IMR-90 (cell line): ENCODE measurements around the gene FUT2. TPM values are rescaled to one million over a fixed set of nuclear protein-coding genes. Genes with fewer than 3 reads are reported as not detected.

Source experiments
- ATAC-seq: fragments of 200-7000 bp; cut with Tn5 transposase; 2 replicates; pipeline ENCODE4 v1.9.1; 2020; ENCODE audit warnings: low read depth, mild to moderate bottlenecking, moderate library complexity
- BruUV-seq: library from RNA; stranded (reverse); fragments of 400-500 nt; replicated peaks from 2 replicates; lab custom pipeline; 2021; lab: Mats Ljungman, UMichigan
- CTCF ChIA-PET: fragments of 300-600 bp; formaldehyde crosslinking; extraction: SDS; loops from one replicate; lab custom pipeline; 2021; ENCODE audit warnings: antibody characterized with exemption; lab: Yijun Ruan, JAX
- POLR2A ChIA-PET: fragments of 300-600 bp; sonication (Branson Sonifier 250); formaldehyde crosslinking; loops from one replicate; lab custom pipeline; 2022; ENCODE audit warnings: antibody characterized with exemption; ENCODE audit not compliant: unreplicated experiment; lab: Charles Lee
- DNase-seq: peaks from one replicate; pipeline ENCODE4 v3.0.0; 2013
- H2AFZ ChIP-seq: replicated peaks from 2 replicates; pipeline ENCODE3; 2013; ENCODE audit warnings: low read length, mild to moderate bottlenecking; ENCODE audit not compliant: poor library complexity
- H2AK5ac ChIP-seq: 2 replicates; pipeline ENCODE4 v1.6.1; 2013; ENCODE audit warnings: low read depth, low read length, inconsistent platforms
- H2AK9ac ChIP-seq: replicated peaks from 2 replicates; pipeline ENCODE3; 2013; ENCODE audit warnings: mild to moderate bottlenecking, low read depth, low read length, moderate library complexity; ENCODE audit not compliant: poor library complexity
- H2BK120ac ChIP-seq: 2 replicates; pipeline ENCODE4 v1.6.1; 2013; ENCODE audit warnings: low read depth, low read length, inconsistent platforms
- H2BK15ac ChIP-seq: 3 replicates; pipeline ENCODE4 v1.6.1; 2013; ENCODE audit warnings: low read depth, low read length, inconsistent platforms
- H2BK20ac ChIP-seq: 2 replicates; pipeline ENCODE4 v1.6.1; 2013; ENCODE audit warnings: low read depth, mild to moderate bottlenecking, inconsistent platforms, low read length, moderate library complexity
- H2BK5ac ChIP-seq: 2 replicates; pipeline ENCODE4 v1.6.1; 2013; ENCODE audit warnings: mild to moderate bottlenecking, low read depth, low read length, inconsistent platforms; ENCODE audit not compliant: poor library complexity, severe bottlenecking
- H3K14ac ChIP-seq: replicated peaks from 2 replicates; pipeline ENCODE4 v1.6.1; 2013; ENCODE audit warnings: low read depth, low read length, inconsistent platforms
- H3K18ac ChIP-seq: 2 replicates; pipeline ENCODE4 v1.6.1; 2013; ENCODE audit warnings: low read depth, low read length, control low read depth
- H3K23ac ChIP-seq: 2 replicates; pipeline ENCODE4 v1.6.1; 2013; ENCODE audit warnings: low read depth, low read length, inconsistent platforms
- H3K27ac ChIP-seq: 2 replicates; pipeline ENCODE4 v1.5.1; 2013; ENCODE audit warnings: mild to moderate bottlenecking, control low read depth, low read length; ENCODE audit not compliant: insufficient read depth
- H3K27me3 ChIP-seq: 2 replicates; pipeline ENCODE4 v1.6.1; 2013; ENCODE audit warnings: low read length; ENCODE audit not compliant: control insufficient read depth, insufficient read depth
- H3K36me3 ChIP-seq: 2 replicates; pipeline ENCODE4 v1.6.1; 2013; ENCODE audit warnings: low read length, mixed read lengths; ENCODE audit not compliant: control insufficient read depth, insufficient read depth
- H3K4ac ChIP-seq: 2 replicates; pipeline ENCODE4 v1.6.1; 2013; ENCODE audit warnings: low read depth, low read length, inconsistent platforms
- H3K4me1 ChIP-seq: 2 replicates; pipeline ENCODE4 v1.6.1; 2013; ENCODE audit warnings: low read length, mixed read lengths; ENCODE audit not compliant: control insufficient read depth, insufficient read depth
- H3K4me2 ChIP-seq: 2 replicates; pipeline ENCODE4 v1.6.1; 2013; ENCODE audit warnings: low read depth, mild to moderate bottlenecking, control low read depth, low read length, moderate library complexity
- H3K4me3 ChIP-seq: 2 replicates; pipeline ENCODE4 v1.5.1; 2013; ENCODE audit warnings: low read depth, mild to moderate bottlenecking, control low read depth, low read length, moderate library complexity; ENCODE audit not compliant: insufficient read depth
- H3K56ac ChIP-seq: 2 replicates; pipeline ENCODE4 v1.6.1; 2013; ENCODE audit warnings: low read length, inconsistent platforms; ENCODE audit not compliant: insufficient read depth; ENCODE audit errors: extremely low read depth
- H3K79me1 ChIP-seq, 2 experiments: 2 replicates each; pipeline ENCODE4 v1.6.1; 2013; ENCODE audit warnings: low read length in 2 of 2, inconsistent platforms in 1 of 2, low read depth in 1 of 2
- H3K9ac ChIP-seq: 2 replicates; pipeline ENCODE4 v1.6.1; 2013; ENCODE audit warnings: low read depth, low read length, control low read depth
- H3K9me1 ChIP-seq: 2 replicates; pipeline ENCODE4 v1.6.1; 2013; ENCODE audit warnings: low read length, inconsistent platforms; ENCODE audit not compliant: insufficient read depth
- H3K9me3 ChIP-seq: 2 replicates; pipeline ENCODE4 v1.6.1; 2013; ENCODE audit warnings: low read length; ENCODE audit not compliant: control insufficient read depth, insufficient read depth
- H4K20me1 ChIP-seq: 2 replicates; pipeline ENCODE4 v1.6.1; 2013; ENCODE audit warnings: low read length, inconsistent platforms; ENCODE audit not compliant: insufficient read depth
- H4K5ac ChIP-seq: 2 replicates; pipeline ENCODE4 v1.6.1; 2013; ENCODE audit warnings: mild to moderate bottlenecking, low read depth, low read length, control low read depth
- H4K8ac ChIP-seq, 2 experiments: 2 replicates each; pipeline ENCODE4 v1.6.1; 2013; ENCODE audit warnings: low read depth in 2 of 2, low read length in 2 of 2, control low read depth in 1 of 2, inconsistent platforms in 1 of 2
- H4K91ac ChIP-seq: 2 replicates; pipeline ENCODE4 v1.6.1; 2013; ENCODE audit warnings: low read depth, low read length, inconsistent platforms; ENCODE audit not compliant: insufficient read depth
- CHD1 ChIP-seq: IDR thresholded peaks from 2 replicates; pipeline ENCODE4 v1.6.1; 2012; ENCODE audit warnings: low read depth, low read length, improper control_type of control experiment
- FOS ChIP-seq: fragments of 150-350 bp; IDR thresholded peaks from 2 replicates; pipeline ENCODE4 v1.6.1; 2016; ENCODE audit warnings: low read depth, low read length
- MAFK ChIP-seq: IDR thresholded peaks from 2 replicates; pipeline ENCODE4 v1.6.1; 2012; ENCODE audit warnings: low read depth, low read length, improper control_type of control experiment
- NFE2L2 ChIP-seq: fragments of 150-350 bp; IDR thresholded peaks from 2 replicates; pipeline ENCODE4 v1.6.1; 2016; ENCODE audit warnings: low read depth, mild to moderate bottlenecking, low read length
- RCOR1 ChIP-seq: IDR thresholded peaks from 2 replicates; pipeline ENCODE4 v1.6.1; 2012; ENCODE audit warnings: mild to moderate bottlenecking, low read length, improper control_type of control experiment; ENCODE audit not compliant: insufficient replicate concordance
- SMC3 ChIP-seq: fragments of 150-350 bp; IDR thresholded peaks from 2 replicates; pipeline ENCODE4 v1.6.1; 2016; ENCODE audit warnings: low read depth, mild to moderate bottlenecking, antibody characterized with exemption, low read length, moderate library complexity
- WGBS, 2 experiments: methylation state at CpG; one replicate each; pipeline versions ENCODE4 v1.1.5 to v1.1.7; 2013; ENCODE audit warnings: missing lambda C conversion rate in 2 of 2; ENCODE audit not compliant: insufficient read length in 1 of 2; ENCODE audit errors: extremely low coverage in 2 of 2; 5-methylcytosine and 5-hydroxymethylcytosine counted together
- dilution Hi-C: fragments of 300-500 bp; cut with HindIII; formaldehyde crosslinking; loops from one replicate; pipeline ENCODE4 v1.14.3; 2018; ENCODE audit warnings: low sequenced_read_pairs; ENCODE audit not compliant: unreplicated experiment
- in situ Hi-C: fragments of 300-500 bp; cut with MboI; formaldehyde crosslinking; loops from 3 replicates; pipeline ENCODE4 v1.14.3; 2019; ENCODE audit warnings: low sequenced_read_pairs, inconsistent platforms, mixed read lengths
- intact Hi-C: fragments of 100-400 bp; cut with micrococcal nuclease; formaldehyde crosslinking; loops from 2 replicates; pipeline ENCODE4 v1.10.0; 2022
- polyA plus RNA-seq, 3 experiments: library from polyadenylated mRNA; depleted of rRNA; stranded (reverse); fragments of >200 nt; gene quantifications; 2 replicates each; pipeline ENCODE4 v1.2.3, GENCODE V29; 2012; ENCODE audit warnings: low replicate concordance in 1 of 3
- total RNA-seq: library from RNA; depleted of rRNA; stranded (reverse); fragments of >200 nt; gene quantifications from 2 replicates; pipeline ENCODE4 v1.2.3, GENCODE V29; 2012

Gene FUT2
- total and polyA plus RNA-seq, 2 of the 4 experiments (the other 2 are of a cell fraction), result not detected

DNA sequence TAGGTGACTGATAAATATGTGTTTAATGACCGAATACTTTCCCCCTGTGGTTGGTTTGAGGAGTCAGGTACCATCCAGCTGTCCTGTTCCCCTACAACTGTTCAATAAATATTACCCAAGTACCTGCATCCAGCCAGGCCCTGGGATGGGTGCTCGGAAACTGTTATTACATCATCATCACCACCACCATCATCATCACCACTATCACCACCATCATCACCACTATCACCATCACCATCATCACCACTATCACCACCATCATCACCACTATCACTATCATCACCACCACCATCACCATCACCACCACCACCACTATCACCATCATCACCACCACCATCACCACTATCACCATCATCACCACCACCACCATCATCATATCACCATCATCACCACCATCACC is 27.0 kb upstream of the FUT2 start:
- H3K18ac ChIP-seq, result no peak overlapping the region
- H2BK120ac ChIP-seq, result no peak overlapping the region
- H2BK20ac ChIP-seq, result no peak overlapping the region
- intact Hi-C loops (no loop called here), dilution Hi-C loops (no loop called here), in situ Hi-C loops (no loop called here)
- no peaks in the 10 kb centered on the region for H3K79me1 ChIP-seq
- H2AFZ ChIP-seq, result no peak overlapping the region
- H2BK15ac ChIP-seq, result no peak overlapping the region
- POLR2A ChIA-PET, result no interaction called here
- CTCF ChIA-PET, result no interaction called here
- H3K4ac ChIP-seq, result no peak overlapping the region
- no peak for TF ChIP-seq SMC3
- TF ChIP-seq CHD1, result no peak
- TF ChIP-seq RCOR1, result no peak
- TF ChIP-seq NFE2L2, result no peak
- TF ChIP-seq FOS, result no peak
- no peak for TF ChIP-seq MAFK
- H3K36me3 ChIP-seq, result no peaks in the 10 kb centered on the region
- 89% methylated on average over 1 of the region's 2 CpGs; no CpG with 5 or more reads in 1 of the 2 experiments for WGBS, 2 experiments
- H4K5ac ChIP-seq, result no peak overlapping the region
- H4K20me1 ChIP-seq, result no peaks in the 10 kb centered on the region
- DNase-seq (no peak), ATAC-seq (no peak)
- no peak overlapping the region for H3K23ac ChIP-seq
- no peak overlapping the region for H3K27ac ChIP-seq
- H3K9me1 ChIP-seq, result no peaks in the 10 kb centered on the region
- BruUV-seq, result no TSS peak
- H3K9ac ChIP-seq, result no peak overlapping the region
- H3K4me2 ChIP-seq, result no peak overlapping the region
- H3K9me3 ChIP-seq, result no peaks in the 10 kb centered on the region
- no peaks in the 10 kb centered on the region for H3K4me1 ChIP-seq
- H3K14ac ChIP-seq, result no peak overlapping the region
- H3K56ac ChIP-seq, result no peak overlapping the region
- H2AK9ac ChIP-seq, result no peak overlapping the region
- H3K27me3 ChIP-seq, result peaks cover 7% of the 10 kb centered on the region
- H3K4me3 ChIP-seq, result no peak overlapping the region
- no peak overlapping the region for H2AK5ac ChIP-seq
- no peak overlapping the region for H4K8ac ChIP-seq
- H2BK5ac ChIP-seq, result no peak overlapping the region
- no peak overlapping the region for H4K91ac ChIP-seq
